Hematopoietic multipotent progenitor cell treated with erythropoietin and hydrocortisone succinate and interleukin-3 and kit ligand, for 8 days (in vitro differentiated cells): ENCODE data around the gene NTHL1.

Experiments used
- DNase-seq: peaks from one replicate; pipeline ENCODE4 v3.0.0-alpha.2; 2015

Gene NTHL1

GRCh38 chr16:1991135-1991551, 56.5 kb downstream of the NTHL1 start:
- DNase-seq: no peak

GRCh38 chr16:1990351-1991134, 57.1 kb downstream of the NTHL1 start:
- no peak for DNase-seq

- DNase-seq: no peak
Observed at GRCh38 chr16:1990101-1990350, 57.6 kb downstream of the NTHL1 start.
